Brain microvascular endothelial cell (primary cell): ENCODE measurements around the gene OR5K2.

Experiments used
- DNase-seq: peaks from one replicate; pipeline ENCODE4 v3.0.0-alpha.2; 2020
- H3K27ac ChIP-seq: fragments of 250-450 bp; sonication (Bioruptor Pico); 2 replicates; pipeline ENCODE4 v1.5.1; 2020; ENCODE audit warnings: mild to moderate bottlenecking, moderate library complexity
- H3K27me3 ChIP-seq: fragments of 250-450 bp; sonication (Bioruptor Pico); replicated peaks from 2 replicates; pipeline ENCODE4 v1.5.1; 2020; ENCODE audit warnings: mild to moderate bottlenecking
- H3K36me3 ChIP-seq: fragments of 250-450 bp; sonication (Bioruptor Pico); replicated peaks from 2 replicates; pipeline ENCODE4 v1.5.1; 2020; ENCODE audit warnings: mild to moderate bottlenecking
- H3K4me3 ChIP-seq: 2 replicates; pipeline ENCODE4 v1.5.1; 2011; ENCODE audit warnings: low read depth, mild to moderate bottlenecking, control low read depth, low read length, moderate library complexity
- CTCF ChIP-seq: IDR thresholded peaks from 2 replicates; pipeline ENCODE4 v1.5.1; 2011; ENCODE audit warnings: low read depth, mild to moderate bottlenecking, moderate library complexity, low read length, control low read depth, inconsistent platforms; ENCODE audit errors: missing control alignments
- in situ Hi-C: cut with HindIII; loops from 2 replicates; pipeline ENCODE4 v1.10.0; 2017; ENCODE audit warnings: low sequenced_read_pairs, low pct_ligation_motif_present

OR5K2 gene

GRCh38 chr3:98460220-98460619, 37.3 kb upstream of the OR5K2 start:
- Histone ChIP-seq H3K27ac (no peak overlapping the region), H3K4me3 (no peak overlapping the region), H3K36me3 (no peaks in the 10 kb centered on the region), H3K27me3 (no peaks in the 10 kb centered on the region)
- in situ Hi-C loops, result no loop called here
- no peak for DNase-seq
- no peak for TF ChIP-seq CTCF

- no peak within 1 kb of the TSS for H3K4me3 ChIP-seq
- TF ChIP-seq CTCF, result no peak
- no peak within 1 kb of the TSS for H3K27ac ChIP-seq
- H3K27me3 ChIP-seq, result no peaks in the 10 kb centered on the region
- H3K36me3 ChIP-seq, result no peaks in the 10 kb centered on the region
- no peak for DNase-seq
- in situ Hi-C loops, result no loop called here
Measured at GRCh38 chr3:98462901-98463300, 34.6 kb upstream of the OR5K2 start, which contains the start of gene OR5K1. TSS of gene OR5K1 (plus strand) at chr3:98463201. CDS start at chr3:98469577, 6,376 bp downstream.

- Histone ChIP-seq H3K27me3 (no peaks in the 10 kb centered on the region), H3K4me3 (no peak overlapping the region), H3K36me3 (no peaks in the 10 kb centered on the region), H3K27ac (no peak overlapping the region)
- in situ Hi-C loops, result no loop called here
- TF ChIP-seq CTCF, result no peak
- DNase-seq, result no peak
Measured at GRCh38 chr3:98482717-98483482, 14.6 kb upstream of the OR5K2 start.

- TF ChIP-seq CTCF, result no peak
- in situ Hi-C loops, result no loop called here
- Histone ChIP-seq H3K27me3 (no peaks in the 10 kb centered on the region), H3K4me3 (no peak overlapping the region), H3K36me3 (no peaks in the 10 kb centered on the region), H3K27ac (no peak overlapping the region)
- DNase-seq, result no peak
Measured at GRCh38 chr3:98483626-98484025, 13.9 kb upstream of the OR5K2 start.

GRCh38 chr3:98500019-98500418, 2.5 kb downstream of the OR5K2 start:
- H3K27me3 ChIP-seq, result no peaks in the 10 kb centered on the region
- H3K4me3 ChIP-seq, result no peak overlapping the region
- no peaks in the 10 kb centered on the region for H3K36me3 ChIP-seq
- in situ Hi-C loops, result no loop called here
- no peak overlapping the region for H3K27ac ChIP-seq
- no peak for TF ChIP-seq CTCF
- no peak for DNase-seq

- H3K27me3 ChIP-seq, result no peaks in the 10 kb centered on the region
- H3K27ac ChIP-seq, result no peak overlapping the region
- TF ChIP-seq CTCF, result no peak
- no peaks in the 10 kb centered on the region for H3K36me3 ChIP-seq
- in situ Hi-C loops, result no loop called here
- no peak overlapping the region for H3K4me3 ChIP-seq
- no peak for DNase-seq
Measured at GRCh38 chr3:98501270-98501669, 3.8 kb downstream of the OR5K2 start.
